ENCODE measurements around the gene ASIC2.
A peak's percentile ranks its signal among the peaks of the same experiment; 100 is the strongest.
"Not testable (repeated sequence)": the region's sequence is repeated elsewhere in the genome, so short reads cannot be mapped to it uniquely, and the experiment has no call there.

The ASIC2 gene

DNA sequence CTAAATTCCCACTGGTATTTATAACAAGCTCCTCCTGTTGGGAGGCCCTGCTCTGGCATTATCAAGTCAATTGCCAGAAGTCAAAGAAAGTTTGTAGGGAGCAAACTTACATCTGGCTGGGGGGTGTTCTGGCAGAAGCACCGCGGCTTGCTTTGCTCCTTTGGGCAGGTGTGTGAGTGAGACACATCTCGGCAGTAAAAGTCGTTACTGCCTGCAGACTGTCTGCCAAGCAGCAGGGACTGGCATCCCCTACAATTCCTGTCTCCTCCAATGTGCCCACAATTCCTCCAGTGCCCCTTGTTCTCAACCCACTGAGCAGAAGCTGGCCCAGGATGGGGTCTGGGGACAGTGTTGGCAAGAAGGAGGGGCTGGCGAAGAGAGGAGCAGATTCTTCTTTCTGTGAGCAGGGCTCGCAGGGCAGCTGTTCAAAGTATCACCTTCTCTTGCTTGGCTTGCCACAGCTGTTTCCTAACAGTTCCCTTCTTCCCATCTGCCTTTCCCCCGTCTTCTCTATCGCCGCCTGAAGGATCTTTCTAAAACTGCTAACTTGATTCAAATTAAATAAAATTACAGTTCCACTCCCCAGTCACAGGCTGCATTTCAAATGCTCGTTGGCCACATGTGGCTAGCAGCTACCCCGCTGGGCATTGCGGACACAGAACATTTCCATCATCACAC is 271.2 kb downstream of the ASIC2 start:
- no peak for DNase-seq (ENCODE audit: low read depth in 2 of 2)

DNA sequence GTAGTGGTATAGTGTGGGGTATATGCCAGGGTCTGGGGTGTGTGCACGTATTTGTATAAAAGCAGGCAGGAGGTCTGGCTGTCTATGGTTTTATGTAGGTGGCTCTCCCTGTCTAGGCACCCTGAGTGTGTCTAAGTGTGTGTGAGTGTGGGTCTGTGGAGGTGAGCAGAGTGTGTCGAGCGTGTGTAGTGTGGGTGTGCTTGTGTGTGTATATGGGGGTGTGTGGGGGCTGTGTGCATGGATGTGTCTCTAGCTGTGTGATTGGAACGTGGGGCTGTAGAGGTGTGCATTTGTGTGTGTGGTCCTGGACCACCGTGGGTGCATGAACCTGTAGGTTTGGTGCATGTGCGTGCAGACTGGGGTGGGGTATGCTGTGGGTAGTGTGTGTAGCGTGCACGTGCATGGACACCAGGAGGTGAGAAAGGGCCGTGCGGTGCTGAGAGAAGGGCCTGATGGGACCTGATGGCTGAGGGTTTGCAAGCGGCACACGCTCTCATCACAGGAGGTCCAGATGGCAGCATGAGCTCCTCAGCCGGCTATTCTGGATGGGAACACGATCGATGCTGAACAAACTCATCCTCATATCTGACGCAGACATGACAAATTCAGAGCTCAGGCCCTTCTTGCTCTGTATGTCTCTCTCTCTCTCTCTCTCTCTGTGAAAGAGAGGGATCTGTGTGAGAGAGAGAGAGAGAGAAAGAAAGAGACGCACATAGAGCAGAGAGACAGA is 273.8 kb downstream of the ASIC2 start:
- no peak for DNase-seq (ENCODE audit: low read depth in 2 of 2)

DNA sequence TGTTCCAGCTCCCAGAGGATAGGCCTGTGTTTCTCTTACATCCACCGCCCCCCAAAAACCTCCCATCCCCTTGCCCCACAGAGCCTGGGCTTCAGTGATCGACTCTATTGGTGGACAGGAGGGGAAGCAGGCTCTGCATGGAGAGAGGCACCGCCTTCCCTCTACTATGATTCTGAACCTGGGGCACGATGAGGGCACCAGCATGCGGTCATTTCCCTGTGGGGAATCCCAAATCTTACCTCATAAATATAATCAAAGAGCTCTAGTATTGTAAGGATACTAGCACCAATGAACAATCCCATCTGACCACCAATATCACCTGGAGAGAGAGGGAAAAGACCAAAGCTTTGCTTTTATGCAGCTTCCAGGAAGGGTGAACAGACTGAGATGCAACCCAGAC is 275.7 kb downstream of the ASIC2 start:
- DNase-seq (ENCODE audit: low read depth in 2 of 2) = no peak

- DNase-seq (ENCODE audit: low read depth in 2 of 2) = no peak
Observed at GRCh38 chr17:33016920-33017319, 276.2 kb downstream of the ASIC2 start.

DNA sequence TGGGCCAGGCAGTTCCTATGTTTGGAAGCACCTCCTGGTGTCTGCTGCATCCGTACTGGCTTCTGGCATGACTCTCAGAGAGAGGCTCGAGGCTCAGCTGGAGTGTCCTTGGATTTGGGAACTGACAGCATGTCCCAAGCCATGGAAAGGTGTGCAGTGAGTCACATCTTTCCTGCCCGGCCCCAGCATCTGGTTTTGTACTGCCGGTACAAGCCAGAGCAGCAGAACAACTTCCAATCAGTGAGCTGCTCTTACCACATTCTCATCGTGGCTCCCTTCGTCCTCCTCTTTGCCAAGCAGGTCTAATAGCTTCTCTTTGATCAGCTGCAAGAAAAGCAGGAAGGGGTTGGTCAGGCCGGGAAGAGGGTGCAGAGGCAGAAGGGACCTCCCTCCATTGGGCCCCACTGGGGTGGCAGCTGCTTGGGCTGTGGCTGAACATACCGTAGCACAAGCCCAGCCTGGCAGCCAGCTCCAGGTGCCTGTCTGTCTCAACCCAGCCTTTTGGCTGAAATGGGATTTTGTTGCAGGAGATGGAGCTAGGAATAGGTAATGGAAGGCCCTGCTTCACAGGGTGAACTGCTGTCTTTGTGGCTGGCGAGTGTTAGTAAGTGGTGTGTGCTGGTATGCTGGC is 277.3 kb downstream of the ASIC2 start:
- no peak for DNase-seq (ENCODE audit: low read depth in 2 of 2)

GRCh38 chr17:33014751-33015150 is 278.3 kb downstream of the ASIC2 start:
- no peak for DNase-seq (ENCODE audit: low read depth in 2 of 2)

GRCh38 chr17:33013596-33014375 is 279.3 kb downstream of the ASIC2 start:
- no peak for DNase-seq (ENCODE audit: low read depth in 2 of 2)

GRCh38 chr17:33012522-33013033 is 280.5 kb downstream of the ASIC2 start:
- DNase-seq (ENCODE audit: low read depth in 2 of 2) = no peak

DNA sequence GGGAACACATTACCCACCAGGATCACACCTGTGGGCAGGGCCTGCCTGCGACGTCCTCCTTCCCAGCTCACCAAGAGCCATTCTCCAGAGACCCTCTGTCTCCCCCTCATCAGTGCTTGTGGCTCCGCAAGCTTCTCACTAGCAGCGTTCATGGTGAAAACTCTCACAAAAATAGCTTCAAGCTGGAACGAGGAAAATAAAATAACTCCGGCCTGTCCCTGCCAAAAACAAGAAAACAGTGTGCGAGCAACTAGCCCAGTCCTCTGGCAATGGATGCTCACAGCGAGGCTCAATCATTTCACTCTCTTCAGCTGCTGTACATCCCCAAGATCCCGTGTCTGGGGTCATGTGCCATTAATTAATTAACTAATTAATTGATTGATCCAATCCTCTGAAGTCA is 283.5 kb downstream of the ASIC2 start:
- DNase-seq (ENCODE audit: low read depth in 2 of 2) = no peak

DNA sequence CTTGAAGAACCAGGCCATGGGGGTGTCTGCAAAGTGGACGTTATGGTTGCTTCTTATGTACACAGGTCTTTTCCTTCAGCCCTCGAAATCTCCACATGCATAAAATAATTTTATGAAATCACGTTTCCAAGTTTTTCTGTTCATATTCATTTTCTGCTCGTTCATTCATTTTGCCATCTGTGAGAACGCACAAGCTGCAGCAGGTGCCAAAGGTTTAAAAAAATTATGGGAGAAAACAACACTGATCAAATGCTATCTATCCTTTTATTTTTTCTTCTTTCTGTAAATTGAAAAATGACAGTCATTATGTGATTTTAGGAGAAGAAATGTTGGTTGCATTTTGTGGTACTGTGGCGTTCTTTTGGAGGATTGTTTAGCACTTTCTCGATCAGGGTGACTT is 285.9 kb downstream of the ASIC2 start:
- no peak for DNase-seq (ENCODE audit: low read depth in 2 of 2)

DNA sequence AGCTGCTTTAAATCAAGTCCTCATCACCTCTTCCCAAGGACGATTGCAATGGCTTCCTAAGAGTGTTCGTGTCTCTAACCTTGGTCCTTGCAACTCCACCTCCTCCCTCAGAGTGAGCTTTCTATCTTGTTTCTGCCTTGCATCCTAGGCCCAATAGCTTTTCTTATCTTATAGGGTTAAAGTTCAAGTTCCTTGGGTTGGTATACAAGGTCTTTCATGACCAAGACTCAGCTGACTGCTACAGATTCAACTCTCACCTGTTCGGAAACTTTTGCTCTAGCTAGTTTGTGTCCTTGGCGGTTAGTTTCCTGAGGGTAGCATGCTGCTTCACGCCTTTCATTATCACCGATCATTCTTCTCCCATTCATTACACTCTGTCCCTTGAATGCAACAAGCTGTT is 290.8 kb downstream of the ASIC2 start:
- DNase-seq (ENCODE audit: low read depth in 2 of 2) = no peak

- DNase-seq (ENCODE audit: low read depth in 2 of 2) = no peak
Observed at GRCh38 chr17:32998887-32999228, 294.2 kb downstream of the ASIC2 start.

DNA sequence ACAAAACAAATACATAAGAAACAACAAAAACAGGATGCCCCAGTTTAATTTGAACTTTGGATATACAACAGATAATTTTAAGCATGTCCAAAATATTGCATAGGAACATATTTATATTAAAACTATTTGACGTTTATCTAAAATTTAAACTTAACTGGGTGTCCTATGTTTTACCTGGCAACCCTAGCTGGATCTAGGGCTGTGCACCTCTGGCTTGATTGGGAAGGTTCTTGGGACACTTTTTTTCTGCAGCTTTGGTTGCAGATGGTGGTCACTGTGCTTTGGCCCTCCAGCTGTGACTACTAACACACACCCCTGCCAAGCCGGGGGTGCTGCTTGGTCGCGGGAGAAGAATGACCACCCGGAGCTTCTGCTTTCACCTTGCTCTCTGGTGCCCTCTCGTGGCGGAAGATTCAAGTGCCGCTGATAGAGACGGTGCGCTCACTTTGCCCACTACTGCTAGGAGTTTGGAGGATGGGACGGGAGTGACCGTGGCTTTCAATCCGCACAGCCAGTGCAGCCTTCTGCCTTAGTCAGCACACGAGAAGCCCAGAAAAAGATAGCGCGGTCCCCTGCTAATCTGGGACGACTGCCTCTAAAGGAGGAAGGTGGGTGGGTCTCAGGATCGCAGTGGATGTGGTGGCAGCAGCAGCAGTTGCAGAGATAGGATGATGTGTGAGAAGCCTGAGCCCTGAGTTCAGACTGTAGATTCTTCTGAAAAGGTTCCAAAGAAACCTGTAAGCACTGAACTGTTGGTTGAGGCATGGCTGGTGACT is 294.8 kb downstream of the ASIC2 start:
- DNase-seq (ENCODE audit: low read depth in 2 of 2) = peak; percentile 63 to 74

- DNase-seq (ENCODE audit: low read depth in 2 of 2) = no peak
Observed at GRCh38 chr17:32995416-32996045, 297.6 kb downstream of the ASIC2 start.

GRCh38 chr17:32993977-32994376 is 299.1 kb downstream of the ASIC2 start:
- no peak for DNase-seq (ENCODE audit: low read depth in 2 of 2)

DNA sequence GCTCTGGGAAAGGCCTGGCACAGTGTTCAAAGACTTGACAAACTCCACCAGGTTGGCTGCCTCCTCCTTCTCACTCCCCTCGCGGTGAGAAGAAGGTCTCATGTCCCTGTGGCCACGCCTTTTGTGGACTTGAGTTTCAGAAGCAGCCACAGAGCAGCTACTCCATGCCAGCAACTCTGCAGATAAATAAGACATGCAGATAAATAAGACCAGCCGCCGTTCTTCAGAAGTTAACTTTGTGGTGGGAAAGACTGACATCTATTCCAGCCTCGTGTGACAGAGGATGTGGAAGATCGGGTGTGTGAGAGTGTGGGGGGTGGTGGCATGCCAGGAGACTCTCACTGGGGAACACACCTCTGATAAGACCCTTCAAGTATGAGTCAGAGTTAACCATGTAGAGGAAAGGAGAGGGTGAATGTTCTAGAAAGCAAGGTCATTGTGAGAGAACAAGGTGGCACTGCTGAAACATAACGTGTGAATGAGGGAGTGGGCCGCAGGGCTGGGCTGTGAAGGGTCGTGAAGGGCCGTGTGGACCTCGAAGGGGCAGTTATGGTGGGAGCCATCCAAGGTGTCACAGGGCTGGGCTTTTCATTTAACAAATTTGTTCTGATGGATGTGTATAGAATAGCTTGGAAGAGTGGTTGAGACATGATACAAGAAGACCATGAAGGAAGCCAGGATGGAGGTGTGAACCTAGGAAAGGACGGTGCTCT is 300.6 kb downstream of the ASIC2 start:
- no peak for DNase-seq (ENCODE audit: low read depth in 2 of 2)

DNA sequence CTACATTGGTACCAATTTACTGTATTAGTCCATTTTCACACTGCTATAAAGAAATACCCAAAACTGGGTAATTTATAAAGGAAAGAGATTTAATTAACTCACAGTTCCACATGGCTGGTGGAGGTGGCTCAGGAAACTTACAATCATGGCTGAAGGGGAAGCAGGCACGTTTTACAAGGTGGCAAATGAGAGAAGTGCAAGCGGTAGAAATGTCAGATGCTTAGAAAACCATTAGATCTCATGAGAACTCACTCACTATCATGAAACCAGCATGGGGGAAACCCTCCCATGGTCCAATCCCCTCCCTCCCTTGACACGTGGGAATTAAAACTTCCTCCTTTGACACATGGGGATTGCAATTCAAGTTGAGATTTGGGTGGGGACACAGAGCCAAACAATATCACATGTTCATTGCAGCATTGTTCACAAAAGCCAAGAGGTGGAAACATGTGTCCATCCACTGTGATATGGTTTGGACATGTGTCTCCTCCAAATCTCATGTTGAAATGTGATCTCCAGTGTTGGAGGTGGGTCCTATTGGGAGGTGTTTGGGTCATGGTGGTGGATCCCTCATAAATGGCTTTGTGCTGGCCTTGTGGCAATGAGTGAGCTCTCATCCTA is 304.5 kb downstream of the ASIC2 start:
- no peak for DNase-seq (ENCODE audit: low read depth in 2 of 2)

DNA sequence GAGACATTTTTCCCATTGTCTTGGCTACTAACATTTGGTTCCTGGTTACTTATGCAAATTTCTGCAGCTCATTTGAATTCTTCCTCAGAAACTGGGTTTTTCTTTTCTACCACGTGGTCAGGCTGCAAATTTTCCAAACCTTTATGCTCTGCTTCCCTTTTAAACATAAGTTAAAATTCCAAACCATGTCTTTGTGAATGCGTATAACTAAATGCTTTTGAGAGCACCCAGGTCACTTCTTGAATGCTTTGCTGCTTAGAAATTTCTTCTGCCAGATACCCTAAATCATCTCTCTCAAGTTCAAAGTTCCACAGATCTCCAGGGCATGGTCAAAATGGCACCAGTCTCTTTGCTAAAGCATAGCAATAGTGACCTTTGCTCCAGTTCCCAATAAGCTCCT is 305.2 kb downstream of the ASIC2 start:
- DNase-seq (ENCODE audit: low read depth in 2 of 2) = not testable (repeated sequence)

GRCh38 chr17:32987453-32987805 is 305.7 kb downstream of the ASIC2 start:
- not testable (repeated sequence) for DNase-seq (ENCODE audit: low read depth in 2 of 2)

All from activated CD4-positive, alpha-beta T cell treated with anti-CD3 and anti-CD28 coated beads for 24 hours (primary cell).